Adrenal gland (tissue), 12 donors: ENCODE data around the gene DNAJB2. TPM values are rescaled to one million over a fixed set of nuclear protein-coding genes. Genes with fewer than 3 reads are reported as not detected.
"Not testable (repeated sequence)": the region's sequence is repeated elsewhere in the genome, so short reads cannot be mapped to it uniquely, and the experiment has no call there.

Source experiments
- DNase-seq, 7 donors: peaks; one replicate each; pipeline ENCODE4 v3.0.0-alpha.2; 2019 to 2020
- H3K27ac ChIP-seq, 5 donors: fragments of 200-600 bp; sonication (generic) in 4 of 5; 1 replicate in 3 of 5; 2 replicates in 2 of 5; pipeline versions ENCODE4 v1.5.1 to v1.8.0; 2016 to 2020; ENCODE audit warnings: mild to moderate bottlenecking in 1 of 5
- H3K27me3 ChIP-seq: fragments of 200-600 bp; 2 replicates; pipeline ENCODE4 v1.8.0; 2021
- H3K36me3 ChIP-seq, 2 donors: fragments of 200-600 bp; replicated peaks in 1 of 2; 1 replicate in 1 of 2; 2 replicates in 1 of 2; pipeline versions ENCODE4 v1.5.1 to v1.8.0; 2018 to 2022
- H3K4me1 ChIP-seq, 2 donors: fragments of 200-600 bp; replicated peaks in 1 of 2; 1 replicate in 1 of 2; 2 replicates in 1 of 2; pipeline versions ENCODE4 v1.5.1 to v1.8.0; 2018 to 2021
- H3K4me3 ChIP-seq, 4 donors: fragments of 200-600 bp; sonication (generic) in 3 of 4; one replicate each; pipeline ENCODE4 v1.5.1; 2016 to 2018
- H3K9me3 ChIP-seq, 3 donors: fragments of 200-600 bp; sonication (generic) in 1 of 3; replicated peaks in 1 of 3; 1 replicate in 2 of 3; 2 replicates in 1 of 3; pipeline versions ENCODE4 v1.5.1 to v1.8.0; 2016 to 2021
- CTCF ChIP-seq, 6 experiments: fragments of 450-650 bp in 4 of 6; fragments of 200-600 bp in 2 of 6; sonication (generic) in 1 of 6; IDR thresholded peaks; 1 replicate in 5 of 6; 2 replicates in 1 of 6; pipeline versions ENCODE4 v1.5.1 to v1.8.0; 2016 to 2021; ENCODE audit warnings: antibody characterized with exemption in 6 of 6, mild to moderate bottlenecking in 2 of 6, moderate library complexity in 1 of 6
- POLR2A ChIP-seq, 2 donors: fragments of 450-650 bp; IDR thresholded peaks; one replicate each; pipeline ENCODE4 v1.6.1; 2017; ENCODE audit warnings: antibody characterized with exemption in 2 of 2, mild to moderate bottlenecking in 2 of 2, moderate library complexity in 1 of 2
- WGBS, 4 donors: extraction: QIAGEN DNeasy Blood & Tissue Kit in 2 of 4; methylation state at CpG; one replicate each; pipeline versions ENCODE4 v1.1.5 to v1.1.7; 2013 to 2017; 5-methylcytosine and 5-hydroxymethylcytosine counted together
- intact Hi-C, 2 donors: fragments of 100-400 bp; cut with DNase I; formaldehyde crosslinking; loops; one replicate each; pipeline versions ENCODE4 v1.14.1 to v1.15.0; 2022 to 2023
- polyA plus RNA-seq, 3 donors: library from polyadenylated mRNA; stranded (reverse); fragments of 200-250 nt in 2 of 3; fragments of 350-450 nt in 1 of 3; fragmentation: Illumina TruSeq in 1 of 3; extraction: RNeasy Lipid Tissue Mini Kit (QIAGEN cat#74804) in 1 of 3; gene quantifications; one replicate each; pipeline ENCODE4 v1.2.3, GENCODE V29; 2013 to 2014
- total RNA-seq, 9 donors: library from RNA; depleted of rRNA in 4 of 9; stranded (reverse); fragments of >200 nt in 4 of 9; fragments of 120-200 nt in 1 of 9; fragmentation: NEBNext Ultra II Directional in 1 of 9; extraction: Animal tissue kit (Norgen Biotek cat#: 25700) in 1 of 9; gene quantifications; one replicate each; pipeline versions ENCODE4 v1.1.0 to v1.2.4, GENCODE V29; 2013 to 2023
- donor health status: healthy with polysubstance abuse.
- donor health status: Bipolar disorder and iron deficiency.
- donor health status: DM: yes; HTN: yes; CAD: no.
- donor health status: DM: no; HTN: no; CAD: no.
- donor health status: DM: no; HTN: no; CAD: no.
- donor health status: DM: yes; HTN: yes; CAD: no.

DNAJB2 gene
- total and polyA plus RNA-seq, 12 donors = 80.6 to 201 (median 137) TPM

GRCh38 chr2:219285894-219286425 lies 6.8 kb downstream of the DNAJB2 start:
- peaks cover 0 to 47% of the 10 kb centered on the region in 2 donors for H3K36me3 ChIP-seq
- H3K9me3 ChIP-seq = no peaks in the 10 kb centered on the region
- peak in 6 of 7 donors; percentile 58 to 83 (median 62) for DNase-seq
- H3K4me1 ChIP-seq = peaks cover 0 to 21% of the 10 kb centered on the region in 2 donors
- TF ChIP-seq CTCF (IDR thresholded peaks at IDR 0.05) (no peak), POLR2A (IDR thresholded peaks at IDR 0.05) (no peak)
- 67 to 81% (median 73%) methylated on average over 11 to 17 of the region's 17 CpGs for WGBS, 4 donors
- no peaks in the 10 kb centered on the region for H3K27me3 ChIP-seq
- intact Hi-C loops = no loop called here
- no peak overlapping the region for H3K4me3 ChIP-seq
- peak overlapping the region in 2 of 5 donors; percentile 65 to 69 for H3K27ac ChIP-seq

GRCh38 chr2:219286436-219287115 lies 7.4 kb downstream of the DNAJB2 start:
- Histone ChIP-seq H3K4me1 (peaks cover 0 to 18% of the 10 kb centered on the region in 2 donors), H3K4me3 (no peak overlapping the region), H3K9me3 (no peaks in the 10 kb centered on the region), H3K36me3 (peaks cover 0 to 41% of the 10 kb centered on the region in 2 donors), H3K27ac (peak overlapping the region in 3 of 5 donors; percentile 23 to 69 (median 65)), H3K27me3 (no peaks in the 10 kb centered on the region)
- intact Hi-C loops = no loop called here
- WGBS, 4 donors = 58 to 100% (median 63%) methylated on average over 1 to 12 of the region's 12 CpGs
- no peak for TF ChIP-seq CTCF (IDR thresholded peaks at IDR 0.05)
- no peak for TF ChIP-seq POLR2A (IDR thresholded peaks at IDR 0.05)
- peak in 3 of 7 donors; percentile 55 to 71 (median 55) for DNase-seq

- 89 to 93% (median 91%) methylated on average over 6 of the region's 6 CpGs for WGBS, 4 donors
- H3K27me3 ChIP-seq, H3K9me3 ChIP-seq, intact Hi-C loops, DNase-seq, H3K4me3 ChIP-seq: not testable (repeated sequence)
- peaks cover 0 to 36% of the 10 kb centered on the region in 2 donors for H3K36me3 ChIP-seq
- peak overlapping the region in 2 of 5 donors; percentile 23 to 69 for H3K27ac ChIP-seq
- H3K4me1 ChIP-seq = peaks cover 0 to 18% of the 10 kb centered on the region in 2 donors
These were observed 7.9 kb downstream of the DNAJB2 start for GRCh38 chr2:219287116-219287440.

GRCh38 chr2:219287580-219288265 lies 8.6 kb downstream of the DNAJB2 start:
- intact Hi-C loops = no loop called here
- Histone ChIP-seq H3K4me1 (peaks cover 0 to 18% of the 10 kb centered on the region in 2 donors), H3K4me3 (no peak overlapping the region), H3K36me3 (peaks cover 0 to 29% of the 10 kb centered on the region in 2 donors), H3K27ac (peak overlapping the region in 1 of 5 donors; percentile 26), H3K9me3 (no peaks in the 10 kb centered on the region), H3K27me3 (no peaks in the 10 kb centered on the region)
- no peak for TF ChIP-seq POLR2A (IDR thresholded peaks at IDR 0.05)
- no peak for TF ChIP-seq CTCF (IDR thresholded peaks at IDR 0.05)
- WGBS, 4 donors = 80 to 90% (median 83%) methylated on average over 10 of the region's 10 CpGs
- DNase-seq = no peak
